WTC11 (cell line): ENCODE results near the gene PTPN6. TPM values are rescaled to one million over a fixed set of nuclear protein-coding genes. Genes with fewer than 3 reads are reported as not detected.
A peak's percentile ranks its signal among the peaks of the same experiment; 100 is the strongest.

Experiments used
- ATAC-seq: fragments of 200-7000 bp; cut with Tn5 transposase; 2 replicates; pipeline ENCODE4 v1.10.0; 2021; ENCODE audit warnings: mild to moderate bottlenecking, moderate library complexity
- CTCF ChIA-PET: fragments of 300-600 bp; sonication (Branson Sonifier 250); formaldehyde crosslinking; loops from one replicate; lab custom pipeline; 2021; ENCODE audit warnings: antibody characterized with exemption; lab: Charles Lee
- POLR2A ChIA-PET: fragments of 350-600 bp; sonication (Branson Sonifier 250); formaldehyde crosslinking; loops from one replicate; lab custom pipeline; 2021; ENCODE audit warnings: antibody characterized with exemption; lab: Charles Lee
- DNase-seq: peaks from one replicate; pipeline ENCODE4 v3.0.0; 2021; ENCODE audit warnings: low spot score
- H3K27ac Mint-ChIP-seq: 2 replicates; pipeline ENCODE4 v1.8.0; 2021; ENCODE audit warnings: mixed read lengths
- H3K27me3 Mint-ChIP-seq: 2 replicates; pipeline ENCODE4 v1.8.0; 2021; ENCODE audit warnings: low read depth, mild to moderate bottlenecking, moderate library complexity, mixed read lengths
- H3K36me3 Mint-ChIP-seq: 2 replicates; pipeline ENCODE4 v1.8.0; 2021; ENCODE audit warnings: mixed read lengths
- H3K4me1 Mint-ChIP-seq: 2 replicates; pipeline ENCODE4 v1.8.0; 2022; ENCODE audit warnings: mixed read lengths
- H3K4me3 Mint-ChIP-seq: 2 replicates; pipeline ENCODE4 v1.8.0; 2021; ENCODE audit warnings: mild to moderate bottlenecking, moderate library complexity, mixed read lengths
- H3K9me3 Mint-ChIP-seq: 2 replicates; pipeline ENCODE4 v1.8.0; 2021; ENCODE audit warnings: mixed read lengths
- ELF4 ChIP-seq: sonication (generic); formaldehyde crosslinking; IDR thresholded peaks from 2 replicates; pipeline ENCODE4 v1.8.1; 2022; ENCODE audit warnings: low read depth, mild to moderate bottlenecking, moderate library complexity, missing genetic modification reagents
- EMX1 ChIP-seq: fragments of 250-450 bp; sonication (Bioruptor Pico); IDR thresholded peaks from 2 replicates; pipeline ENCODE4 v1.8.0; 2021; ENCODE audit warnings: mild to moderate bottlenecking
- GRHL2 ChIP-seq: fragments of 250-450 bp; sonication (Bioruptor Pico); IDR thresholded peaks from 2 replicates; pipeline ENCODE4 v1.8.0; 2022; ENCODE audit warnings: mild to moderate bottlenecking, moderate library complexity; ENCODE audit not compliant: insufficient replicate concordance, severe bottlenecking
- IRF2 ChIP-seq: sonication (generic); formaldehyde crosslinking; IDR thresholded peaks from 2 replicates; pipeline ENCODE4 v1.8.0; 2022; ENCODE audit warnings: low read depth, missing genetic modification reagents, borderline replicate concordance
- NFYB ChIP-seq: sonication (generic); formaldehyde crosslinking; conservative IDR thresholded peaks from 2 replicates; pipeline ENCODE4 v1.8.0; 2022; ENCODE audit warnings: low read depth, missing genetic modification reagents
- TEAD1 ChIP-seq: sonication (generic); formaldehyde crosslinking; IDR thresholded peaks from 2 replicates; pipeline ENCODE4 v1.8.0; 2022; ENCODE audit warnings: mild to moderate bottlenecking, missing genetic modification reagents
- total RNA-seq: library from RNA; stranded (reverse); gene quantifications from 3 replicates; pipeline ENCODE4 v1.2.3, GENCODE V29; 2021
- TF ChIP-seq, protein P1 (sequence below): sonication (generic); formaldehyde crosslinking; IDR thresholded peaks from 2 replicates; pipeline ENCODE4 v1.8.0; 2023; ENCODE audit warnings: mild to moderate bottlenecking, missing genetic modification reagents
- TF ChIP-seq, protein P2 (sequence below): sonication (generic); formaldehyde crosslinking; IDR thresholded peaks from 2 replicates; pipeline ENCODE4 v1.8.1; 2023; ENCODE audit warnings: mild to moderate bottlenecking, missing genetic modification reagents, moderate library complexity
- TF ChIP-seq, protein P3 (sequence below): fragments of 250-450 bp; sonication (Bioruptor Pico); IDR thresholded peaks from 2 replicates; pipeline ENCODE4 v1.9.0; 2021; ENCODE audit warnings: mild to moderate bottlenecking
- TF ChIP-seq, protein P4 (sequence below): sonication (generic); formaldehyde crosslinking; IDR thresholded peaks from 2 replicates; pipeline ENCODE4 v1.8.0; 2022; ENCODE audit warnings: missing genetic modification reagents
- TF ChIP-seq, protein P5 (sequence below): fragments of 250-450 bp; sonication (Bioruptor Pico); conservative IDR thresholded peaks from 2 replicates; pipeline ENCODE4 v1.9.0; 2021; ENCODE audit warnings: mild to moderate bottlenecking
- TF ChIP-seq, protein P6 (sequence below): sonication (generic); formaldehyde crosslinking; IDR thresholded peaks from 2 replicates; pipeline ENCODE4 v1.8.1; 2023; ENCODE audit warnings: mild to moderate bottlenecking, moderate library complexity, missing genetic modification reagents
- TF ChIP-seq, protein P7 (sequence below): sonication (generic); formaldehyde crosslinking; IDR thresholded peaks from 2 replicates; pipeline ENCODE4 v1.8.1; 2022; ENCODE audit warnings: missing genetic modification reagents, borderline replicate concordance

Gene PTPN6
- total RNA-seq, 1 experiment from 2014 or later = 27.1 TPM

DNA sequence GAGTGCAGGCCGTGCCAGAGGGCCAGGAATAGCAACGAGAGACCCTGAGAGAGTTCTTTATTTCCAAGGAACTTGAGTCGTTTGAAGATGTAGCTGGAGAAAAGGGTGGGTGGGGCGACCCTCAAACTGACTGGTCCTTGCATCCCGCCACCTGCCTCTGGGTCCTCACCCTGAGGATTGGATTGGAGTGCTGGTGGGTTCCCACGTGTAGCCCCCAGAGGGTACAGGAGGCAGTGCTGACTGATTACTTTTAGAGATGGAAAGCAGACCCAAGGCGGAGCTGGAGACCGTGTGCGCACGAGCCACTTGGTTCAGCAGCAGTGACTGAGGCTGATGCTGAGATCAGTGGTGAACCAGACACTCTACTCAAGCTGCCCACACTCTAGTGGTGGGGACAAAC, 26.5 kb downstream of the PTPN6 start (continued):
- TF ChIP-seq, protein P1, sequence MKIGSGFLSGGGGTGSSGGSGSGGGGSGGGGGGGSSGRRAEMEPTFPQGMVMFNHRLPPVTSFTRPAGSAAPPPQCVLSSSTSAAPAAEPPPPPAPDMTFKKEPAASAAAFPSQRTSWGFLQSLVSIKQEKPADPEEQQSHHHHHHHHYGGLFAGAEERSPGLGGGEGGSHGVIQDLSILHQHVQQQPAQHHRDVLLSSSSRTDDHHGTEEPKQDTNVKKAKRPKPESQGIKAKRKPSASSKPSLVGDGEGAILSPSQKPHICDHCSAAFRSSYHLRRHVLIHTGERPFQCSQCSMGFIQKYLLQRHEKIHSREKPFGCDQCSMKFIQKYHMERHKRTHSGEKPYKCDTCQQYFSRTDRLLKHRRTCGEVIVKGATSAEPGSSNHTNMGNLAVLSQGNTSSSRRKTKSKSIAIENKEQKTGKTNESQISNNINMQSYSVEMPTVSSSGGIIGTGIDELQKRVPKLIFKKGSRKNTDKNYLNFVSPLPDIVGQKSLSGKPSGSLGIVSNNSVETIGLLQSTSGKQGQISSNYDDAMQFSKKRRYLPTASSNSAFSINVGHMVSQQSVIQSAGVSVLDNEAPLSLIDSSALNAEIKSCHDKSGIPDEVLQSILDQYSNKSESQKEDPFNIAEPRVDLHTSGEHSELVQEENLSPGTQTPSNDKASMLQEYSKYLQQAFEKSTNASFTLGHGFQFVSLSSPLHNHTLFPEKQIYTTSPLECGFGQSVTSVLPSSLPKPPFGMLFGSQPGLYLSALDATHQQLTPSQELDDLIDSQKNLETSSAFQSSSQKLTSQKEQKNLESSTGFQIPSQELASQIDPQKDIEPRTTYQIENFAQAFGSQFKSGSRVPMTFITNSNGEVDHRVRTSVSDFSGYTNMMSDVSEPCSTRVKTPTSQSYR (CRISPR knock-in tag) = no peak
- no peak for TF ChIP-seq ELF4

DNA sequence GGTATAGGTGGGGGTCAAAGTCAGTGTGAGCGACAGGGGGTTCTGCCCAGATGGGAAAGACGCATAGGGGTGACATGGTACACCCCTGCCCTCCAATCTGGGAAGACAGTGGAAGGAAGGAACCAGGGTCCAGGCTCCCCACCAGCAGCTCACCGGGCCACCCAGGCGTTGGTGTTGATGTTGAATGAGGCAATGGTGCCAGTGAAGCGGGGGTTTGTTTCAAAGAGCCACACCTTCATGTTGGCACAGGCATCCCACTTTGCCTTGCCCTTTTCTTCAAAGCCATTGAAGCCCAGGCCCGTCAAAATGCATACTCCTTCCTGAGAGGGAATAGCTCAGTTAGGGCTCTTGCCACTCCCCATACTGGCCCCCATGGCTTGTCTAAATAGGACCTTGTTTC, 27.0 kb downstream of the PTPN6 start:
- CTCF ChIA-PET = interaction anchor here (0.6 to 1.6 kb wide), 2 partner anchors 43 to 130 kb away, joined by 3 to 4 read pairs; no protein-coding TSS in a partner anchor

More for the DNA sequence above, 27.0 kb downstream of the PTPN6 start:
- Mint-ChIP-seq H3K4me3 (no peak overlapping the region), H3K9me3 (no peaks in the 10 kb centered on the region), H3K4me1 (peaks cover 12% of the 10 kb centered on the region), H3K27ac (peak overlapping the region; percentile 76), H3K36me3 (peaks cover 69% of the 10 kb centered on the region), H3K27me3 (no peaks in the 10 kb centered on the region)
- ATAC-seq (no peak), DNase-seq (no peak)
- POLR2A ChIA-PET = interaction anchor here (1.1 kb wide), 1 partner anchor 32 kb away, joined by 3 read pairs; no protein-coding TSS in a partner anchor
- no peak for TF ChIP-seq EMX1 (CRISPR knock-in tag)
- TF ChIP-seq, protein P2, sequence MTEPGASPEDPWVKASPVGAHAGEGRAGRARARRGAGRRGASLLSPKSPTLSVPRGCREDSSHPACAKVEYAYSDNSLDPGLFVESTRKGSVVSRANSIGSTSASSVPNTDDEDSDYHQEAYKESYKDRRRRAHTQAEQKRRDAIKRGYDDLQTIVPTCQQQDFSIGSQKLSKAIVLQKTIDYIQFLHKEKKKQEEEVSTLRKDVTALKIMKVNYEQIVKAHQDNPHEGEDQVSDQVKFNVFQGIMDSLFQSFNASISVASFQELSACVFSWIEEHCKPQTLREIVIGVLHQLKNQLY (CRISPR knock-in tag) = no peak
- TF ChIP-seq IRF2 = no peak
- TF ChIP-seq, protein P3, sequence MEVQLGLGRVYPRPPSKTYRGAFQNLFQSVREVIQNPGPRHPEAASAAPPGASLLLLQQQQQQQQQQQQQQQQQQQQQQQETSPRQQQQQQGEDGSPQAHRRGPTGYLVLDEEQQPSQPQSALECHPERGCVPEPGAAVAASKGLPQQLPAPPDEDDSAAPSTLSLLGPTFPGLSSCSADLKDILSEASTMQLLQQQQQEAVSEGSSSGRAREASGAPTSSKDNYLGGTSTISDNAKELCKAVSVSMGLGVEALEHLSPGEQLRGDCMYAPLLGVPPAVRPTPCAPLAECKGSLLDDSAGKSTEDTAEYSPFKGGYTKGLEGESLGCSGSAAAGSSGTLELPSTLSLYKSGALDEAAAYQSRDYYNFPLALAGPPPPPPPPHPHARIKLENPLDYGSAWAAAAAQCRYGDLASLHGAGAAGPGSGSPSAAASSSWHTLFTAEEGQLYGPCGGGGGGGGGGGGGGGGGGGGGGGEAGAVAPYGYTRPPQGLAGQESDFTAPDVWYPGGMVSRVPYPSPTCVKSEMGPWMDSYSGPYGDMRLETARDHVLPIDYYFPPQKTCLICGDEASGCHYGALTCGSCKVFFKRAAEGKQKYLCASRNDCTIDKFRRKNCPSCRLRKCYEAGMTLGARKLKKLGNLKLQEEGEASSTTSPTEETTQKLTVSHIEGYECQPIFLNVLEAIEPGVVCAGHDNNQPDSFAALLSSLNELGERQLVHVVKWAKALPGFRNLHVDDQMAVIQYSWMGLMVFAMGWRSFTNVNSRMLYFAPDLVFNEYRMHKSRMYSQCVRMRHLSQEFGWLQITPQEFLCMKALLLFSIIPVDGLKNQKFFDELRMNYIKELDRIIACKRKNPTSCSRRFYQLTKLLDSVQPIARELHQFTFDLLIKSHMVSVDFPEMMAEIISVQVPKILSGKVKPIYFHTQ (CRISPR knock-in tag) = no peak
- TF ChIP-seq, protein P4, sequence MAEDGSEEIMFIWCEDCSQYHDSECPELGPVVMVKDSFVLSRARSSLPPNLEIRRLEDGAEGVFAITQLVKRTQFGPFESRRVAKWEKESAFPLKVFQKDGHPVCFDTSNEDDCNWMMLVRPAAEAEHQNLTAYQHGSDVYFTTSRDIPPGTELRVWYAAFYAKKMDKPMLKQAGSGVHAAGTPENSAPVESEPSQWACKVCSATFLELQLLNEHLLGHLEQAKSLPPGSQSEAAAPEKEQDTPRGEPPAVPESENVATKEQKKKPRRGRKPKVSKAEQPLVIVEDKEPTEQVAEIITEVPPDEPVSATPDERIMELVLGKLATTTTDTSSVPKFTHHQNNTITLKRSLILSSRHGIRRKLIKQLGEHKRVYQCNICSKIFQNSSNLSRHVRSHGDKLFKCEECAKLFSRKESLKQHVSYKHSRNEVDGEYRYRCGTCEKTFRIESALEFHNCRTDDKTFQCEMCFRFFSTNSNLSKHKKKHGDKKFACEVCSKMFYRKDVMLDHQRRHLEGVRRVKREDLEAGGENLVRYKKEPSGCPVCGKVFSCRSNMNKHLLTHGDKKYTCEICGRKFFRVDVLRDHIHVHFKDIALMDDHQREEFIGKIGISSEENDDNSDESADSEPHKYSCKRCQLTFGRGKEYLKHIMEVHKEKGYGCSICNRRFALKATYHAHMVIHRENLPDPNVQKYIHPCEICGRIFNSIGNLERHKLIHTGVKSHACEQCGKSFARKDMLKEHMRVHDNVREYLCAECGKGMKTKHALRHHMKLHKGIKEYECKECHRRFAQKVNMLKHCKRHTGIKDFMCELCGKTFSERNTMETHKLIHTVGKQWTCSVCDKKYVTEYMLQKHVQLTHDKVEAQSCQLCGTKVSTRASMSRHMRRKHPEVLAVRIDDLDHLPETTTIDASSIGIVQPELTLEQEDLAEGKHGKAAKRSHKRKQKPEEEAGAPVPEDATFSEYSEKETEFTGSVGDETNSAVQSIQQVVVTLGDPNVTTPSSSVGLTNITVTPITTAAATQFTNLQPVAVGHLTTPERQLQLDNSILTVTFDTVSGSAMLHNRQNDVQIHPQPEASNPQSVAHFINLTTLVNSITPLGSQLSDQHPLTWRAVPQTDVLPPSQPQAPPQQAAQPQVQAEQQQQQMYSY (CRISPR knock-in tag) = no peak
- TF ChIP-seq GRHL2 (CRISPR knock-in tag) = no peak
- TF ChIP-seq TEAD1 (CRISPR knock-in tag) = no peak
- TF ChIP-seq, protein P5, sequence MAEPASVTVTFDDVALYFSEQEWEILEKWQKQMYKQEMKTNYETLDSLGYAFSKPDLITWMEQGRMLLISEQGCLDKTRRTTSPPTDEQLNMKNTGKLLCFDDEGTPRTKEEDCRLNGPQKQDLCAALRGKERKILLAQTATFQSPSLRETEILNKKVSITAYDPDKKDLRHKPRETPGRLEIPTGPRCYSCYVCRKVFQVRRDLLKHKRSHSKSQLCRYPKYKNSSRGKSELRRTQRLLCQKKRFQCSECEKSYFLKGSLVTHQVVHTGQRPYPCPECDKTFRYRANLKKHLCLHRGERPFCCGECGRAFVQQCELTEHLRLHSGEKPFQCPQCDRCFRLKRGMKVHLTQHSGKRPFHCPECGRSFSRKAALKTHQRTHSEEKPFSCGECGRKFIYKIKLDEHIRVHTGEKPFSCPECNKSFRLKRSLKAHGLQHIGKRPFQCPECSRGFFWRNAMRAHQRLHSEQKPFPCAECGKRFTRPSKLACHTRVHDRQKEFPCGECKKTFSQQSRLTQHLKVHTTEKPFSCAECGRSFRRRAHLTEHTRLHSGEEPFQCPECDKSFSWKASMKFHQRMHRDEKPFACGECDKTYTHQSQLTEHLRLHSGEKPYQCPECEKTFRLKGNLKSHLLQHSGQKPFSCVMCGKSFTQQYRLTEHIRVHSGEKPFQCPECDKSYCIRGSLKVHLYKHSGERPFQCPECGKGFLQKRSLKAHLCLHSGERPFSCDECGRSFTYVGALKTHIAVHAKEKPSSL = no peak
- TF ChIP-seq, protein P6, sequence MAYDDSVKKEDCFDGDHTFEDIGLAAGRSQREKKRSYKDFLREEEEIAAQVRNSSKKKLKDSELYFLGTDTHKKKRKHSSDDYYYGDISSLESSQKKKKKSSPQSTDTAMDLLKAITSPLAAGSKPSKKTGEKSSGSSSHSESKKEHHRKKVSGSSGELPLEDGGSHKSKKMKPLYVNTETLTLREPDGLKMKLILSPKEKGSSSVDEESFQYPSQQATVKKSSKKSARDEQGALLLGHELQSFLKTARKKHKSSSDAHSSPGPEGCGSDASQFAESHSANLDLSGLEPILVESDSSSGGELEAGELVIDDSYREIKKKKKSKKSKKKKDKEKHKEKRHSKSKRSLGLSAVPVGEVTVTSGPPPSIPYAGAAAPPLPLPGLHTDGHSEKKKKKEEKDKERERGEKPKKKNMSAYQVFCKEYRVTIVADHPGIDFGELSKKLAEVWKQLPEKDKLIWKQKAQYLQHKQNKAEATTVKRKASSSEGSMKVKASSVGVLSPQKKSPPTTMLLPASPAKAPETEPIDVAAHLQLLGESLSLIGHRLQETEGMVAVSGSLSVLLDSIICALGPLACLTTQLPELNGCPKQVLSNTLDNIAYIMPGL (CRISPR knock-in tag) = no peak
- TF ChIP-seq, protein P7, sequence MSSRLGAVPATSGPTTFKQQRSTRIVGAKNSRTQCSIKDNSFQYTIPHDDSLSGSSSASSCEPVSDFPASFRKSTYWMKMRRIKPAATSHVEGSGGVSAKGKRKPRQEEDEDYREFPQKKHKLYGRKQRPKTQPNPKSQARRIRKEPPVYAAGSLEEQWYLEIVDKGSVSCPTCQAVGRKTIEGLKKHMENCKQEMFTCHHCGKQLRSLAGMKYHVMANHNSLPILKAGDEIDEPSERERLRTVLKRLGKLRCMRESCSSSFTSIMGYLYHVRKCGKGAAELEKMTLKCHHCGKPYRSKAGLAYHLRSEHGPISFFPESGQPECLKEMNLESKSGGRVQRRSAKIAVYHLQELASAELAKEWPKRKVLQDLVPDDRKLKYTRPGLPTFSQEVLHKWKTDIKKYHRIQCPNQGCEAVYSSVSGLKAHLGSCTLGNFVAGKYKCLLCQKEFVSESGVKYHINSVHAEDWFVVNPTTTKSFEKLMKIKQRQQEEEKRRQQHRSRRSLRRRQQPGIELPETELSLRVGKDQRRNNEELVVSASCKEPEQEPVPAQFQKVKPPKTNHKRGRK (CRISPR knock-in tag) = no peak
- TF ChIP-seq NFYB = no peak
